A673 (cell line): ENCODE results near the gene NCKIPSD.

Experiments used
- CTCF ChIP-seq: fragments of 300-800, 200-600 bp; sonication (generic); conservative IDR thresholded peaks from 2 replicates; pipeline ENCODE4 v1.5.1; 2017; ENCODE audit warnings: low read depth, mild to moderate bottlenecking, antibody characterized with exemption, low read length, moderate library complexity, mixed read lengths
- EZH2 ChIP-seq: fragments of 200-600 bp; sonication (generic); IDR thresholded peaks from 2 replicates; pipeline ENCODE4 v1.6.1; 2017; ENCODE audit warnings: borderline replicate concordance, low read depth, mild to moderate bottlenecking, mixed read lengths, antibody characterized with exemption, low read length; ENCODE audit not compliant: poor library complexity, severe bottlenecking

DNA sequence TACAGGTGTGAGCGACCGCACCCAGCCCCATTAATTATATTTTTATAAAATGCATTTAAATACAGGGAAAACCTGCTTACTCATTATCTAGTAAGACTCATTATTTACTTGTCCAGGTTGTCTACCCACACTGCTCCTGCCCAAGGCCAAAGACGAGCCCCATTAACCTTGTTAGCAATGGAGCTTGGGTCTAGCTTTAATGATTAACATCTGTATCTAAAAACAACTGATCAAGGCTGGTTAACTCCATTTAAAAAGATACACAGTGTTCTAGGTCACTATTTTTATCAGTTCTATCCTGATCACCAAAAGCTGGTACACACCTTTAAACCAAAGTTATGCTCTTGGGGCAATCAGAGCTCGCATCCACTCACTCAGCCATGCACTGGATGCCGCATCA, 10.4 kb upstream of the NCKIPSD start:
- TF ChIP-seq CTCF (no peak), EZH2 (no peak)
